GM20000 (cell line): ENCODE results near the gene CPA2.
"Not testable (repeated sequence)": the region's sequence is repeated elsewhere in the genome, so short reads cannot be mapped to it uniquely, and the experiment has no call there.

Experiments
- DNase-seq: peaks from one replicate; pipeline ENCODE4 v3.0.0; 2012; ENCODE audit warnings: low spot score
- CTCF ChIP-seq: IDR thresholded peaks from 2 replicates; pipeline ENCODE4 v1.5.1; 2012; ENCODE audit warnings: mild to moderate bottlenecking, control low read depth; ENCODE audit errors: extremely low read depth, missing control alignments

CPA2 gene

GRCh38 chr7:130227883-130228575, 38.6 kb upstream of the CPA2 start:
- TF ChIP-seq CTCF, result no peak

GRCh38 chr7:130228840-130229502, 37.7 kb upstream of the CPA2 start:
- no peak for DNase-seq
- TF ChIP-seq CTCF, result no peak

More at GRCh38 chr7:130227883-130228575, 38.6 kb upstream of the CPA2 start:
- DNase-seq, result no peak

GRCh38 chr7:130229981-130230380, 36.7 kb upstream of the CPA2 start:
- DNase-seq, result not testable (repeated sequence)

- no peak for TF ChIP-seq CTCF
- no peak for DNase-seq
Observed at GRCh38 chr7:130231792-130232191, 34.9 kb upstream of the CPA2 start.

- TF ChIP-seq CTCF, result no peak
- DNase-seq, result no peak
Observed at GRCh38 chr7:130232209-130232608, 34.5 kb upstream of the CPA2 start.

- TF ChIP-seq CTCF, result no peak
- DNase-seq, result no peak
Observed at GRCh38 chr7:130234078-130234477, 32.6 kb upstream of the CPA2 start.

- not testable (repeated sequence) for DNase-seq
Observed at GRCh38 chr7:130236361-130236760, 30.3 kb upstream of the CPA2 start.

- no peak for DNase-seq
- no peak for TF ChIP-seq CTCF
Observed at GRCh38 chr7:130240240-130240639, 26.4 kb upstream of the CPA2 start.
